DMS 273 (cell line): ENCODE measurements around the gene CLEC18C.
A peak's percentile ranks its signal among the peaks of the same experiment; 100 is the strongest.
"Not testable (repeated sequence)": the region's sequence is repeated elsewhere in the genome, so short reads cannot be mapped to it uniquely, and the experiment has no call there.

Source experiments
- DNase-seq: peaks from one replicate; lab custom pipeline; 2025; ENCODE audit not compliant: unreplicated experiment; lab: John Stamatoyannopoulos, UW

Gene CLEC18C

DNA sequence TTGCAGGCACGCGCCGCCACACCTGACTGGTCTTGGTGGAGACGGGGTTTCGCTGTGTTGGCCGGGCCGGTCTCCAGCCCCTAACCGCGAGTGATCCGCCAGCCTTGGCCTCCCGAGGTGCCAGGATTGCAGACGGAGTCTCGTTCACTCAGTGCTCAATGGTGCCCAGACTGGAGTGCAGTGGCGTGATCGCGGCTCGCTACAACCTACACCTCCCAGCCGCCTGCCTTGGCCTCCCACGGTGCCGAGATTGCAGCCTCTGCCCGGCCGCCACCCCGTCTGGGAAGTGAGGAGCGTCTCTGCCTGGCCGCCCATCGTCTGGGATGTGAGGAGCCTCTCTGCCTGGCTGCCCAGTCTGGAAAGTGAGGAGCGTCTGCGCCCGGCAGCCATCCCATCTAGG is 30.4 kb downstream of the CLEC18C start:
- not testable (repeated sequence) for DNase-seq

DNA sequence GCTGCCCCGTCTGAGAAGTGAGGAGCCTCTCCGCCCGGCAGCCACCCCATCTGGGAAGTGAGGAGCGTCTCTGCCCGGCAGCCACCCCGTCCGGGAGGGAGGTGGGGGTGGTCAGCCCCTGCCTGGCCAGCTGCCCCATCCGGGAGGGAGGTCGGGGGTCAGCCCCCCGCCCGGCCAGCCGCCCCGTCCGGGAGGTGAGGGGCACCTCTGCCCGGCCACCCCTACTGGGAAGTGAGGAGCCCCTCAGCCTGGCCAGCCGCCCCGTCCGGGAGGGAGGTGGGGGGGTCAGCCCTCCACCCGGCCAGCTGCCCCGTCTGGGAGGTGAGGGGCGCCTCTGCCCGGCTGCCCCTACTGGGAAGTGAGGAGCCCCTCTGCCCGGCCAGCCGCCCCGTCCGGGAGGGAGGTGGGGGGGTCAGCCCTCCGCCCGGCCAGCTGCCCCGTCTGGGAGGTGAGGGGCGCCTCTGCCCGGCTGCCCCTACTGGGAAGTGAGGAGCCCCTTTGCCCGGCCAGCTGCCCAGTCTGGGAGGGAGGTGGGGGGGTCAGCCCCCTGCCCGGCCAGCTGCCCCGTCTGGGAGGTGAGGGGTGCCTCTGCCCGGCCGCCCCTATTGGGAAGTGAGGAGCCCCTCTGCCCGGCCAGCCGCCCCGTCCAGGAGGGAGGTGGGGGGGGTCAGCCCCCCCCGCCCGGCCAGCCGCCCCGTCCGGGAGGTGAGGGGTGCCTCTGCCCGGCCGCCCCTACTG is 31.2 kb downstream of the CLEC18C start:
- DNase-seq: not testable (repeated sequence)

DNA sequence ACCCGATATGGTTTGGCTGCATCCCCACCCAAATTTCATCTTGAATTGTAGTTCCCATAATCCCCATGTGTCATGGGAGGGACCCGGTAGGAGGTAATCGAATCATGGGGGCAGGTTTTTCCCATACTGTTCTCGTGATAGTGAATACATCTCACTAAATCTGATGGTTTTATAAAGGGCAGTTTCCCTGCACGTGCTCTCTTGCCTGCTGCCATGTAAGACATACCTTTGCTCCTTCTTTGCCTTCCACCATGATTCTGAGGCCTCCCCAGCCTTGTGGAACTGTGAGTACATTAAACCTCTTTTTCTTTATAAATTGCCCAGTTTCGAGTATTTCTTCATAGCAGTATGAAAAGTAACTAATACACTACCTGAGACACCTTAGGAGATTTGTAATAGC is 32.8 kb downstream of the CLEC18C start:
- DNase-seq: not testable (repeated sequence)

DNA sequence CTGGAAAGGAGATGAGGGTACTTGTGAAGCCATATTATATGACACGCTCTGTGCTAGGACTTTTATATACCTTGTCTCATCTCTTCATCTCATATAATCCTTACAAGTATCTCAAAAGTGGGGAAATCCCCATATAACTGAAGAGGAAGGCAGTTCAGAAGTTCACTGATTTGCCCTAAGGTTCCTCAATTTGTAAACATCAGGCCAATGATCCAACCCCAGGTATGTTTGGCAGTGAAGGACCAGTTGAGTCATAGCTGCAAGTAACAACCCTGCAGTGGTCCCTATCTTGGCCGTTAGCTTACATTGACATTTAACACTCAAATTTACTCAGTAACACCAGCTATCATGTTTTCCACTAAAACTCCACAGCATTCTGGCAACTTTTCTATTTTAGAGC is 45.0 kb downstream of the CLEC18C start:
- not testable (repeated sequence) for DNase-seq

DNA sequence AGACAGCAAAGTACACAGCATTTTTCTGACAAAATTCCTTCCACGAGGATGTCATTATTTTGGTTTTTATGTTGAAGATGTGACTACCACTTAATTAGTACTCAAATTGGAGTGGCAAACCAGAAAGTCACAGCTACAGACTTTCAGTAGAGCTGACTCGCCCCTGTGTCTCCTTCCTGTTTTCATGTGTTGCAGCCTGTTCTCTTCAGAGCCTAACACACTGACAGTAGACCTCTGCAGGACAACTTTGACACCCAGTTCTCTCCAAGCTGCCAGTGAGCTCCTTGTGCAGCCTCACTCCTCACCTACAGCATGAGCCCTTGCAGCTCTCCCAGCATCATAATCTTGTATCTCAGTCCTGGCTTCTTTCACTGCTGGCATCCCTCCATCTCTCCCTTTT is 49.0 kb downstream of the CLEC18C start:
- DNase-seq: not testable (repeated sequence)

DNA sequence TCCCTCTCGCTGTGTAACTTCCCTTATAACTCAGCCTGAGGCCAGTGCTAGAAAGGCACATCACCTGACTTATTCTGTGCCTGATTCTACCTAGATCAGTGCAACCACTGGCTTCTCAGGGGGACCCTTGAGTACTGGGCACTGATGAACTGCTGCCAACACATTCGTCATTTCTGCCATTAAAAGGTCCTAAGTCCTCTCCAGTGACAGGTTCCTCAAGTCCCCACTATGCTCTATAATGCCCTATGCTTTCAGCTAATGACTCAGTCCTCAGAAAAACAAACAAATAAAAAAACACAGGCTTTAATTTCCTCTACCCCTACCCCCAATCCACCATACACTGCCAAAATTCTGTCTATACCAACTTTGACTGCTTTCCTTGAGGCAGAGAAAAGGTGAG is 49.6 kb downstream of the CLEC18C start:
- not testable (repeated sequence) for DNase-seq

DNA sequence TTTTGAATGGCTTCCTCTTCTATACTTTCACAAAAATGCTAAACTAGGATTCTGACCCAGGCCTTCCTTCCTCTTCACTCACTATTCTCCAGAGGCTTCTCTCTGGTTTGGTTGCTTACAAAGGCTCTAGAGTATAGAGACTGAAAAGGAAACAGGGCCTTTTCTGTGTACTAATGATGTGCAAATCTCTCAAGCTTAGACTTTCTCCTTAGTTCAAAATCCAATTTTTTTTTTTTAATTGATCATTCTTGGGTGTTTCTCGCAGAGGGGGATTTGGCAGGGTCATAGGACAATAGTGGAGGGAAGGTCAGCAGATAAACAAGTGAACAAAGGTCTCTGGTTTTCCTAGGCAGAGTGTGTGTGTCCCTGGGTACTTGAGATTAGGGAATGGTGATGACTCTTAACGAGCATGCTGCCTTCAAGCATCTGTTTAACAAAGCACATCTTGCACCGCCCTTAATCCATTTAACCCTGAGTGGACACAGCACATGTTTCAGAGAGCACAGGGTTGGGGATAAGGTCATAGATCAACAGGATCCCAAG is 50.5 kb downstream of the CLEC18C start:
- DNase-seq: not testable (repeated sequence)

GRCh38 chr16:70224645-70225044 is 51.1 kb downstream of the CLEC18C start:
- not testable (repeated sequence) for DNase-seq

GRCh38 chr16:70225430-70225829 is 51.8 kb downstream of the CLEC18C start:
- DNase-seq: not testable (repeated sequence)

GRCh38 chr16:70226024-70226423 is 52.4 kb downstream of the CLEC18C start:
- not testable (repeated sequence) for DNase-seq

- peak; percentile 46 for DNase-seq
Measured at GRCh38 chr16:70231831-70232230, 58.2 kb downstream of the CLEC18C start.
